Fibroblast of lung (primary cell): ENCODE data around the gene FARP1.

ENCODE experiments used
- CTCF ChIP-seq, 2 donors: IDR thresholded peaks in 1 of 2; conservative IDR thresholded peaks in 1 of 2; 1 replicate in 1 of 2; 2 replicates in 1 of 2; pipeline ENCODE4 v1.5.1; 2011 to 2012; ENCODE audit warnings: low read length in 2 of 2, control low read depth in 1 of 2, inconsistent platforms in 1 of 2, low read depth in 1 of 2, mild to moderate bottlenecking in 1 of 2
- EZH2 ChIP-seq: IDR thresholded peaks from 2 replicates; pipeline ENCODE4 v1.5.1; 2012; ENCODE audit warnings: low read length, control low read depth, mild to moderate bottlenecking; ENCODE audit errors: missing control alignments

- TF ChIP-seq CTCF (conservative IDR thresholded peaks at IDR 0.05 in 1 of 2, IDR thresholded peaks at IDR 0.05 in 1 of 2; ENCODE audit: low read depth in 1 of 2, low read length in 2 of 2) (no peak), EZH2 (no peak)
These were observed 80.8 kb downstream of the FARP1 start for GRCh38 chr13:98223741-98224140.
